ENCODE measurements around the gene FAM107B.
"Not testable (repeated sequence)": the region's sequence is repeated elsewhere in the genome, so short reads cannot be mapped to it uniquely, and the experiment has no call there.

FAM107B gene

DNA sequence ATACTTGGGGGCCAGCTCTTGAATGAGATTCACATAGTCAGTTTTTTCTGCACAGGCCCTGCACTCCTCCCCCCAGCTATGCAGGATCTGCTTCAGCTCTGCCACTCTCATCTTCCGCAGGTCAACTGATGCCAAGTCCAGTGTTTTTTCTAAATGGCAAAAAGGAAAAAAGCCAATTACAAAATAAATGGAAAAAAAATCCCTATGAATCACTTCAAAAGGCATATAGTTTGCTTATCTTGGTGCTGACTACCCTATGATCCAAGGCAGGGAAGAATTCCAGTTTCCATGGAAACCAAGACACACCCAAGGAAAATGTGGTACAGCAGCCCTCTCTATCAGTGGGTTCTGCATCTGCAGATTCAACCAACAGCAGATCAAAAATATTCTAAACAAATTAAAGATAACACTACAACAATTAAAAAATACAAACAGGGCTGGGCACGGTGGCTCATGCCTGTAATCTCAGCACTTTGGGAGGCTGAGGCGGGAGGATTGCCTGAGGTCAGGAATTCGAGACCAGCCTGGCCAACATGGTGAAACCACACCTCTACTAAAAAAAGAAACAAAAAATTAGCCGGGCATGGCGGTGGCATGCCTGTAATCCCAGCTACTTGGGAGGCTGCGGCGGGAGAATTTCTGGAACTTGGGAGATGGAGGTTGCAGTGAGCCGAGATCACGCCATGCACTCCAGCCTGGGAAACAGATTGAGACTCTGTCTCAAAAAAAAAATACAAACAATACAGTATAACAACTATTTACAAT lies 45.5 kb upstream of the FAM107B start:
- Mint-ChIP-seq H3K9me3 (no peaks in the 10 kb centered on the region), H3K4me1 (peaks cover 8% of the 10 kb centered on the region), H3K27me3 (ENCODE audit: low read depth) (peaks cover 21% of the 10 kb centered on the region), H3K4me3 (no peak overlapping the region), H3K36me3 (ENCODE audit: low read depth) (no peaks in the 10 kb centered on the region), H3K27ac (no peak overlapping the region)
- TF ChIP-seq CTCF (IDR thresholded peaks at IDR 0.05; ENCODE audit: unreplicated experiment in 3 of 3), result no peak

GRCh38 chr10:14816717-14817116 lies 42.0 kb upstream of the FAM107B start:
- not testable (repeated sequence) for H3K4me1 Mint-ChIP-seq; H3K4me3 Mint-ChIP-seq; H3K27ac Mint-ChIP-seq; H3K9me3 Mint-ChIP-seq; H3K27me3 Mint-ChIP-seq (ENCODE audit: low read depth); H3K36me3 Mint-ChIP-seq (ENCODE audit: low read depth)

GRCh38 chr10:14815681-14816080 lies 41.0 kb upstream of the FAM107B start:
- H3K27ac Mint-ChIP-seq, result no peak overlapping the region
- no peaks in the 10 kb centered on the region for H3K4me1 Mint-ChIP-seq
- no peaks in the 10 kb centered on the region for H3K9me3 Mint-ChIP-seq
- no peak overlapping the region for H3K4me3 Mint-ChIP-seq
- no peak for TF ChIP-seq CTCF (IDR thresholded peaks at IDR 0.05; ENCODE audit: unreplicated experiment in 3 of 3)
- peaks cover 15% of the 10 kb centered on the region for H3K27me3 Mint-ChIP-seq (ENCODE audit: low read depth)
- H3K36me3 Mint-ChIP-seq (ENCODE audit: low read depth), result no peaks in the 10 kb centered on the region

GRCh38 chr10:14812271-14812670 lies 37.6 kb upstream of the FAM107B start:
- TF ChIP-seq CTCF (IDR thresholded peaks at IDR 0.05; ENCODE audit: unreplicated experiment in 3 of 3), result no peak
- Mint-ChIP-seq H3K4me3 (no peak overlapping the region), H3K9me3 (no peaks in the 10 kb centered on the region), H3K27me3 (ENCODE audit: low read depth) (peaks cover 13% of the 10 kb centered on the region), H3K27ac (no peak overlapping the region), H3K4me1 (no peaks in the 10 kb centered on the region), H3K36me3 (ENCODE audit: low read depth) (no peaks in the 10 kb centered on the region)

- Mint-ChIP-seq H3K4me1 (no peaks in the 10 kb centered on the region), H3K9me3 (no peaks in the 10 kb centered on the region), H3K4me3 (no peak overlapping the region), H3K36me3 (ENCODE audit: low read depth) (no peaks in the 10 kb centered on the region), H3K27me3 (ENCODE audit: low read depth) (peaks cover 12% of the 10 kb centered on the region), H3K27ac (no peak overlapping the region)
- no peak for TF ChIP-seq CTCF (IDR thresholded peaks at IDR 0.05; ENCODE audit: unreplicated experiment in 3 of 3)
These were observed 36.6 kb upstream of the FAM107B start for GRCh38 chr10:14810969-14811953.

GRCh38 chr10:14806318-14806717 lies 31.6 kb upstream of the FAM107B start:
- no peak overlapping the region for H3K27ac Mint-ChIP-seq
- H3K4me3 Mint-ChIP-seq, result no peak overlapping the region
- H3K36me3 Mint-ChIP-seq (ENCODE audit: low read depth), result no peaks in the 10 kb centered on the region

More at GRCh38 chr10:14806318-14806717, 31.6 kb upstream of the FAM107B start:
- no peaks in the 10 kb centered on the region for H3K9me3 Mint-ChIP-seq
- TF ChIP-seq CTCF (IDR thresholded peaks at IDR 0.05; ENCODE audit: unreplicated experiment in 3 of 3), result no peak
- H3K4me1 Mint-ChIP-seq, result no peaks in the 10 kb centered on the region
- H3K27me3 Mint-ChIP-seq (ENCODE audit: low read depth), result peaks cover 13% of the 10 kb centered on the region

All from nephron (organoid).